H1 (cell line): ENCODE data around the gene ADIRF. TPM values are rescaled to one million over a fixed set of nuclear protein-coding genes. Genes with fewer than 3 reads are reported as not detected.

Experiments
- CTCF ChIA-PET: fragments of 300-600 bp; sonication (Branson Sonifier 250); formaldehyde crosslinking; loops from one replicate; lab custom pipeline; 2021; ENCODE audit not compliant: partially characterized antibody; lab: Charles Lee
- POLR2A ChIA-PET: fragments of 300-600 bp; sonication (Branson Sonifier 250); formaldehyde crosslinking; loops from one replicate; lab custom pipeline; 2021; ENCODE audit warnings: inconsistent platforms; ENCODE audit not compliant: partially characterized antibody; lab: Charles Lee
- DNase-seq, 2 experiments: peaks; one replicate each; pipeline versions ENCODE4 v3.0.0 to v3.0.0-alpha.2; 2010 to 2022; ENCODE audit warnings: low spot score in 2 of 2, low read depth in 1 of 2, mixed read lengths in 1 of 2
- FAIRE-seq: peaks from 2 replicates; lab custom pipeline; 2011; peaks lifted over from hg19 to GRCh38; lab: Jason Lieb, UNC
- H2AFZ ChIP-seq: 2 replicates; pipeline ENCODE4 v1.8.1; 2012; ENCODE audit warnings: low read length, inconsistent platforms
- H2AK5ac ChIP-seq: 2 replicates; pipeline ENCODE4 v1.6.1; 2013; ENCODE audit warnings: low read depth, low read length
- H2BK120ac ChIP-seq: replicated peaks from 2 replicates; pipeline ENCODE3; 2013; ENCODE audit warnings: low read depth, low read length, inconsistent platforms
- H2BK12ac ChIP-seq: 2 replicates; pipeline ENCODE4 v1.6.1; 2013; ENCODE audit warnings: low read depth, low read length
- H2BK15ac ChIP-seq: 2 replicates; pipeline ENCODE4 v1.6.1; 2013; ENCODE audit warnings: low read length
- H2BK20ac ChIP-seq: 2 replicates; pipeline ENCODE4 v1.6.1; 2013; ENCODE audit warnings: low read length
- H2BK5ac ChIP-seq: 2 replicates; pipeline ENCODE4 v1.6.1; 2013; ENCODE audit warnings: low read depth, low read length
- H3K14ac ChIP-seq: 2 replicates; pipeline ENCODE4 v1.6.1; 2013; ENCODE audit warnings: inconsistent platforms; ENCODE audit not compliant: insufficient read length
- H3K18ac ChIP-seq: 2 replicates; pipeline ENCODE4 v1.6.1; 2013; ENCODE audit warnings: low read length; ENCODE audit errors: extremely low read depth
- H3K23ac ChIP-seq: 2 replicates; pipeline ENCODE4 v1.6.1; 2013; ENCODE audit warnings: inconsistent platforms; ENCODE audit not compliant: insufficient read length
- H3K23me2 ChIP-seq: 2 replicates; pipeline ENCODE4 v1.6.1; 2013; ENCODE audit warnings: low read depth, low read length
- H3K27ac ChIP-seq: 2 replicates; pipeline ENCODE4 v1.6.1; 2011; ENCODE audit warnings: low read depth, low read length, inconsistent platforms
- H3K27me3 ChIP-seq, 4 experiments: replicated peaks in 1 of 4; 1 replicate in 1 of 4; 2 replicates in 3 of 4; pipeline versions ENCODE4 v1.6.1 to v1.8.1; 2011 to 2013; ENCODE audit warnings: low read length in 3 of 4, mild to moderate bottlenecking in 3 of 4, inconsistent platforms in 2 of 4, mixed read lengths in 2 of 4, moderate library complexity in 1 of 4; ENCODE audit not compliant: control insufficient read depth in 3 of 4, insufficient read depth in 3 of 4; ENCODE audit errors: extremely low read depth in 1 of 4
- H3K36me3 ChIP-seq, 4 experiments: 2 replicates each; pipeline versions ENCODE4 v1.6.1 to v1.8.1; 2011 to 2013; ENCODE audit warnings: mild to moderate bottlenecking in 4 of 4, low read length in 3 of 4, moderate library complexity in 2 of 4, control low read depth in 1 of 4, inconsistent platforms in 1 of 4; ENCODE audit not compliant: insufficient read depth in 4 of 4, control insufficient read depth in 2 of 4
- H3K4ac ChIP-seq: replicated peaks from 2 replicates; pipeline ENCODE3; 2013; ENCODE audit warnings: low read length, low read depth, mixed read lengths, inconsistent platforms; ENCODE audit not compliant: insufficient read length
- H3K4me1 ChIP-seq, 4 experiments: replicated peaks in 1 of 4; 1 replicate in 1 of 4; 2 replicates in 3 of 4; pipeline versions ENCODE4 v1.6.1 to v1.8.1; 2011 to 2013; ENCODE audit warnings: low read length in 3 of 4, inconsistent platforms in 2 of 4, mixed read lengths in 1 of 4; ENCODE audit not compliant: insufficient read depth in 4 of 4, control insufficient read depth in 3 of 4
- H3K4me2 ChIP-seq, 2 experiments: 2 replicates each; pipeline versions ENCODE4 v1.6.1 to v1.8.1; 2011 to 2013; ENCODE audit warnings: low read depth in 2 of 2, low read length in 2 of 2, control low read depth in 1 of 2, inconsistent platforms in 1 of 2, mild to moderate bottlenecking in 1 of 2; ENCODE audit not compliant: insufficient read depth in 1 of 2
- H3K4me3 ChIP-seq, 4 experiments: fragments of 200-600, 300-600 bp in 1 of 4; sonication (generic), shearing (Covaris generic), sonication (Bioruptor Twin) in 1 of 4; 2 replicates each; pipeline versions ENCODE4 v1.5.1 to v1.8.1; 2011 to 2016; ENCODE audit warnings: low read length in 4 of 4, low read depth in 3 of 4, control low read depth in 2 of 4, inconsistent platforms in 2 of 4, mild to moderate bottlenecking in 2 of 4, mixed read lengths in 1 of 4, moderate library complexity in 1 of 4; ENCODE audit not compliant: insufficient read depth in 2 of 4; ENCODE audit errors: extremely low read depth in 1 of 4
- H3K56ac ChIP-seq: replicated peaks from 2 replicates; pipeline ENCODE3; 2013; ENCODE audit warnings: low read depth, mild to moderate bottlenecking, mixed read lengths, low read length, inconsistent platforms; ENCODE audit not compliant: insufficient read length
- H3K79me1 ChIP-seq: 2 replicates; pipeline ENCODE4 v1.6.1; 2013; ENCODE audit warnings: low read depth, low read length, control low read depth
- H3K79me2 ChIP-seq, 2 experiments: 2 replicates each; pipeline versions ENCODE4 v1.6.1 to v1.8.1; 2012 to 2013; ENCODE audit warnings: low read length in 2 of 2, mild to moderate bottlenecking in 2 of 2, inconsistent platforms in 1 of 2; ENCODE audit not compliant: insufficient read depth in 2 of 2, control insufficient read depth in 1 of 2
- H3K9ac ChIP-seq, 4 experiments: replicated peaks in 1 of 4; 1 replicate in 1 of 4; 2 replicates in 3 of 4; pipeline versions ENCODE4 v1.6.1 to v1.8.1; 2011 to 2013; ENCODE audit warnings: low read depth in 3 of 4, low read length in 3 of 4, control low read depth in 2 of 4, mild to moderate bottlenecking in 2 of 4, moderate library complexity in 2 of 4, inconsistent platforms in 1 of 4; ENCODE audit errors: extremely low read depth in 1 of 4
- H3K9me3 ChIP-seq, 2 experiments: 2 replicates each; pipeline versions ENCODE4 v1.6.1 to v1.8.1; 2012 to 2013; ENCODE audit warnings: mild to moderate bottlenecking in 2 of 2, moderate library complexity in 2 of 2, control low read depth in 1 of 2, inconsistent platforms in 1 of 2, low read depth in 1 of 2, low read length in 1 of 2, mixed read lengths in 1 of 2; ENCODE audit not compliant: insufficient read depth in 2 of 2
- H4K20me1 ChIP-seq, 2 experiments: replicated peaks in 1 of 2; 2 replicates each; pipeline versions ENCODE3 to v1.8.1; 2011 to 2013; ENCODE audit warnings: inconsistent platforms in 2 of 2, low read length in 2 of 2, mild to moderate bottlenecking in 1 of 2; ENCODE audit not compliant: insufficient read depth in 2 of 2, control insufficient read depth in 1 of 2
- H4K5ac ChIP-seq: 2 replicates; pipeline ENCODE4 v1.6.1; 2013; ENCODE audit warnings: low read length, low read depth, mixed read lengths, inconsistent platforms; ENCODE audit not compliant: insufficient read length
- H4K8ac ChIP-seq: 2 replicates; pipeline ENCODE4 v1.8.0; 2013; ENCODE audit warnings: mild to moderate bottlenecking, moderate library complexity, low read length, inconsistent platforms; ENCODE audit not compliant: insufficient read depth; ENCODE audit errors: extremely low read depth
- H4K91ac ChIP-seq: replicated peaks from 2 replicates; pipeline ENCODE3; 2013; ENCODE audit warnings: low read length, mixed read lengths, inconsistent platforms; ENCODE audit not compliant: insufficient read length
- EGR1 ChIP-seq: IDR thresholded peaks from 2 replicates; pipeline ENCODE4 v1.6.1; 2011; ENCODE audit warnings: low read depth, low read length, borderline replicate concordance
- KDM4A ChIP-seq: IDR thresholded peaks from one replicate; pipeline ENCODE4 v1.7.1; 2012; ENCODE audit warnings: low read depth, mild to moderate bottlenecking, moderate library complexity, low read length, inconsistent platforms; ENCODE audit not compliant: severe bottlenecking
- MAX ChIP-seq: IDR thresholded peaks from 2 replicates; pipeline ENCODE4 v1.6.1; 2012; ENCODE audit warnings: inconsistent platforms
- RBBP5 ChIP-seq: IDR thresholded peaks from 2 replicates; pipeline ENCODE4 v1.7.1; 2012; ENCODE audit warnings: low read depth, mild to moderate bottlenecking, inconsistent platforms, low read length, moderate library complexity, borderline replicate concordance
- SP4 ChIP-seq: IDR thresholded peaks from 2 replicates; pipeline ENCODE4 v1.6.1; 2012; ENCODE audit warnings: low read length, inconsistent platforms
- TAF7 ChIP-seq: optimal IDR thresholded peaks from 2 replicates; pipeline ENCODE3; 2011; ENCODE audit warnings: low read depth, mild to moderate bottlenecking, inconsistent platforms, low read length, moderate library complexity, borderline replicate concordance
- TBP ChIP-seq: IDR thresholded peaks from 2 replicates; pipeline ENCODE4 v1.6.1; 2011; ENCODE audit warnings: low read depth, low read length, improper control_type of control experiment
- USF2 ChIP-seq: IDR thresholded peaks from 2 replicates; pipeline ENCODE4 v1.6.1; 2011; ENCODE audit warnings: low read length, improper control_type of control experiment
- WGBS, 2 experiments: shearing (Covaris generic) in 1 of 2; methylation state at CpG; one replicate each; pipeline versions ENCODE4 v1.1.6 to v1.1.7; 2013 to 2015; ENCODE audit warnings: low lambda C conversion rate in 2 of 2, mixed read lengths in 2 of 2, inconsistent platforms in 1 of 2, low coverage in 1 of 2, missing lambda C conversion rate in 1 of 2; ENCODE audit not compliant: insufficient replicate concordance in 2 of 2, insufficient coverage in 1 of 2, insufficient read length in 1 of 2; ENCODE audit errors: extremely low coverage in 1 of 2, missing lambda C conversion rate in 1 of 2; 5-methylcytosine and 5-hydroxymethylcytosine counted together
- polyA plus RNA-seq, 7 experiments: library from polyadenylated mRNA; depleted of rRNA in 3 of 7; stranded (reverse) in 5 of 7; unstranded in 2 of 7; fragments of >200 nt in 5 of 7; fragments of 200-250 nt in 2 of 7; gene quantifications; 1 replicate in 5 of 7; 2 replicates in 1 of 7; 4 replicates in 1 of 7; pipeline versions ENCODE4 v1.2.1 to v1.2.3, GENCODE V29; 2011 to 2013; ENCODE audit warnings: missing spikeins in 2 of 7, mixed read lengths in 2 of 7
- total RNA-seq: library from RNA; stranded (reverse); fragmentation: NEBNext Ultra II Directional; extraction: Animal tissue kit (Norgen Biotek cat#: 25700); gene quantifications from 2 replicates; pipeline ENCODE4 v1.2.1, GENCODE V29; 2021
- TF ChIP-seq, protein P1 (sequence below): IDR thresholded peaks from 2 replicates; pipeline ENCODE4 v1.6.1; 2012; ENCODE audit warnings: inconsistent platforms

Gene ADIRF
- total and polyA plus RNA-seq, 2 of the 8 experiments (the other 6 are each of a cell fraction or from before 2014, with no cell fraction given) = not detected

- no peak overlapping the region for H2BK120ac ChIP-seq
- peak overlapping the region; percentile 96 for H4K8ac ChIP-seq
- H3K4me3 ChIP-seq = peak overlapping the region; percentile 34 to 68 (median 46)
- H3K4me2 ChIP-seq = peak overlapping the region; percentile 68 to 75
- peak overlapping the region; percentile 92; the same call in 1 of the 2 replicates for H2BK15ac ChIP-seq
- no peaks in the 10 kb centered on the region for H3K79me2 ChIP-seq
- peak overlapping the region; percentile 21 for H4K5ac ChIP-seq
- peak overlapping the region; percentile 93 for H3K18ac ChIP-seq
- peak overlapping the region; percentile 14; the same call in 1 of the 2 replicates for H2AFZ ChIP-seq
- H3K56ac ChIP-seq = no peak overlapping the region
- peaks cover 12% of the 10 kb centered on the region; the same call in 1 of the 2 replicates for H3K23me2 ChIP-seq
- ChIA-PET CTCF (interaction anchor here (0.8 to 22.5 kb wide), 5 partner anchors 11 to 86 kb away, joined by 3 to 975 read pairs (median 7); partner anchors contain the start of genes MMRN2 and SNCG), POLR2A (interaction anchor here (0.9 to 3.2 kb wide), 9 partner anchors 10 to 121 kb away, joined by 3 to 14 read pairs (median 5); partner anchors contain the start of gene SNCG)
- WGBS, 2 experiments = 7% methylated on average over 41 of the region's 66 CpGs; no CpG with 5 or more reads in 1 of the 2 experiments
- no peak for FAIRE-seq
- no peak overlapping the region for H2AK5ac ChIP-seq
- no peaks in the 10 kb centered on the region for H3K79me1 ChIP-seq
- no peaks in the 10 kb centered on the region for H3K36me3 ChIP-seq
- H3K23ac ChIP-seq = no peak overlapping the region
- H2BK5ac ChIP-seq = peak overlapping the region; percentile 66; the same call in 1 of the 2 replicates
- no peak overlapping the region for H3K14ac ChIP-seq
- H3K4ac ChIP-seq = peak overlapping the region; percentile 92
- no peaks in the 10 kb centered on the region for H4K20me1 ChIP-seq
- no peaks in the 10 kb centered on the region for H3K9me3 ChIP-seq
- peak overlapping the region; percentile 87; the same call in 1 of the 2 replicates for H2BK12ac ChIP-seq
- H3K27ac ChIP-seq = no peak overlapping the region
- peak overlapping the region; percentile 78 for H4K91ac ChIP-seq
- peak overlapping the region; percentile 33 to 59 (median 38); a peak in 4 of 7 replicates for H3K9ac ChIP-seq
- H2BK20ac ChIP-seq = no peak overlapping the region
- peaks cover 4 to 34% (median 27%) of the 10 kb centered on the region in 4 experiments for H3K4me1 ChIP-seq
- H3K27me3 ChIP-seq = peaks cover 1 to 20% (median 16%) of the 10 kb centered on the region in 4 experiments
- peak in 1 of 2 experiments; percentile 77 for DNase-seq
- peak; percentile 53; the same call in 1 of the 2 replicates for TF ChIP-seq RBBP5
- TF ChIP-seq EGR1 = no peak
- TF ChIP-seq TAF7 = no peak
- no peak for TF ChIP-seq SP4
- peak; percentile 92 for TF ChIP-seq MAX
- peak; percentile 76 for TF ChIP-seq KDM4A
- TF ChIP-seq TBP = 0 out of 2 replicates have a peak, but pooled peaks have one; percentile 1
- TF ChIP-seq, protein P1, sequence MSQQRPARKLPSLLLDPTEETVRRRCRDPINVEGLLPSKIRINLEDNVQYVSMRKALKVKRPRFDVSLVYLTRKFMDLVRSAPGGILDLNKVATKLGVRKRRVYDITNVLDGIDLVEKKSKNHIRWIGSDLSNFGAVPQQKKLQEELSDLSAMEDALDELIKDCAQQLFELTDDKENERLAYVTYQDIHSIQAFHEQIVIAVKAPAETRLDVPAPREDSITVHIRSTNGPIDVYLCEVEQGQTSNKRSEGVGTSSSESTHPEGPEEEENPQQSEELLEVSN = peak; percentile 79
- no peak for TF ChIP-seq USF2
These were observed 3.1 kb downstream of the ADIRF start for GRCh38 chr10:86971232-86971991.
